SHP77 (cell line): Measurements from ENCODE around the gene TBL1XR1.

Experiments
- DNase-seq, 2 experiments: peaks; one replicate each; lab custom pipeline; 2025; lab: John Stamatoyannopoulos, UW

Gene TBL1XR1

GRCh38 chr3:177197041-177197726 lies at the start of gene TBL1XR1:
Gene TBL1XR1, minus strand, starts transcription at chr3:177197482. Its CDS starts 132,505 bp downstream, at chr3:177064977.
- DNase-seq = peak; percentile 93 to 94

- no peak for DNase-seq
These were observed 48.0 kb upstream of the TBL1XR1 start for GRCh38 chr3:177245250-177245649.

- no peak for DNase-seq
These were observed 47.3 kb upstream of the TBL1XR1 start for GRCh38 chr3:177244606-177245005.

GRCh38 chr3:177238686-177239216 lies 41.5 kb upstream of the TBL1XR1 start:
- DNase-seq = no peak

GRCh38 chr3:177237206-177237605 lies 39.9 kb upstream of the TBL1XR1 start:
- no peak for DNase-seq

- no peak for DNase-seq
These were observed 39.4 kb upstream of the TBL1XR1 start for GRCh38 chr3:177236704-177237103.

GRCh38 chr3:177234121-177234520 lies 36.8 kb upstream of the TBL1XR1 start:
- no peak for DNase-seq

GRCh38 chr3:177231242-177231641 lies 34.0 kb upstream of the TBL1XR1 start:
- DNase-seq = no peak

GRCh38 chr3:177230641-177231040 lies 33.4 kb upstream of the TBL1XR1 start:
- no peak for DNase-seq

- no peak for DNase-seq
These were observed 32.5 kb upstream of the TBL1XR1 start for GRCh38 chr3:177229791-177230190.

- DNase-seq = no peak
These were observed 31.4 kb upstream of the TBL1XR1 start for GRCh38 chr3:177228601-177229190.

- no peak for DNase-seq
These were observed 27.1 kb upstream of the TBL1XR1 start for GRCh38 chr3:177224414-177224813.

- no peak for DNase-seq
These were observed 24.5 kb upstream of the TBL1XR1 start for GRCh38 chr3:177221744-177222143.

- no peak for DNase-seq
These were observed 23.1 kb upstream of the TBL1XR1 start for GRCh38 chr3:177220136-177220974.

- DNase-seq = no peak
These were observed 16.7 kb upstream of the TBL1XR1 start for GRCh38 chr3:177213801-177214535.

GRCh38 chr3:177212756-177213155 lies 15.5 kb upstream of the TBL1XR1 start:
- no peak for DNase-seq

- DNase-seq = peak in 1 of 2 experiments; percentile 76
These were observed 15.0 kb upstream of the TBL1XR1 start for GRCh38 chr3:177212278-177212610.

- peak; percentile 64 to 80 for DNase-seq
These were observed 14.4 kb upstream of the TBL1XR1 start for GRCh38 chr3:177211503-177212277.

- peak in 1 of 2 experiments; percentile 21 for DNase-seq
These were observed 13.6 kb upstream of the TBL1XR1 start for GRCh38 chr3:177210744-177211502.

GRCh38 chr3:177209509-177209908 lies 12.2 kb upstream of the TBL1XR1 start:
- DNase-seq = no peak
